ENCODE results near the gene RNFT2.

- no peak for TF ChIP-seq CTCF (IDR thresholded peaks at IDR 0.05)
- TF ChIP-seq POLR2A (IDR thresholded peaks at IDR 0.05): no peak
Observed at GRCh38 chr12:116722245-116722644, 15.9 kb upstream of the RNFT2 start.
